GM21381 (cell line): ENCODE data around the gene LRRN2.
"Not testable (repeated sequence)": the region's sequence is repeated elsewhere in the genome, so short reads cannot be mapped to it uniquely, and the experiment has no call there.

Source experiments
- ATAC-seq: cut with Tn5 transposase; IDR thresholded peaks from one replicate; pipeline ENCODE4 v1.9.1; 2021; ENCODE audit warnings: mild to moderate bottlenecking, moderate library complexity; ENCODE audit not compliant: unreplicated experiment

Gene LRRN2

GRCh38 chr1:204685236-204686006 lies at the start of gene LRRN2:
TSS of gene LRRN2 (minus strand) at chr1:204685738. CDS start at chr1:204619992, 65,746 bp downstream.
- no peak for ATAC-seq

GRCh38 chr1:204735042-204735441 lies 49.5 kb upstream of the LRRN2 start:
- ATAC-seq, result no peak

- ATAC-seq, result no peak
Observed at GRCh38 chr1:204733869-204734596, 48.5 kb upstream of the LRRN2 start.

GRCh38 chr1:204733289-204733688 lies 47.8 kb upstream of the LRRN2 start:
- ATAC-seq, result no peak

GRCh38 chr1:204731985-204732575 lies 46.5 kb upstream of the LRRN2 start:
- no peak for ATAC-seq

- no peak for ATAC-seq
Observed at GRCh38 chr1:204731509-204731908, 46.0 kb upstream of the LRRN2 start.

- ATAC-seq, result no peak
Observed at GRCh38 chr1:204730826-204731459, 45.4 kb upstream of the LRRN2 start.

- no peak for ATAC-seq
Observed at GRCh38 chr1:204729516-204729915, 44.0 kb upstream of the LRRN2 start.

- ATAC-seq, result no peak
Observed at GRCh38 chr1:204728456-204728855, 42.9 kb upstream of the LRRN2 start.

- ATAC-seq, result no peak
Observed at GRCh38 chr1:204728045-204728444, 42.5 kb upstream of the LRRN2 start.

GRCh38 chr1:204727438-204727837 lies 41.9 kb upstream of the LRRN2 start:
- ATAC-seq, result not testable (repeated sequence)

GRCh38 chr1:204726478-204726877 lies 40.9 kb upstream of the LRRN2 start:
- no peak for ATAC-seq

GRCh38 chr1:204725821-204726448 lies 40.4 kb upstream of the LRRN2 start:
- ATAC-seq, result no peak

GRCh38 chr1:204723131-204723787 lies 37.7 kb upstream of the LRRN2 start:
- ATAC-seq, result no peak

GRCh38 chr1:204721373-204722055 lies 36.0 kb upstream of the LRRN2 start:
- no peak for ATAC-seq

GRCh38 chr1:204716660-204717059 lies 31.1 kb upstream of the LRRN2 start:
- no peak for ATAC-seq

GRCh38 chr1:204714861-204715511 lies 29.4 kb upstream of the LRRN2 start:
- no peak for ATAC-seq

- ATAC-seq, result no peak
Observed at GRCh38 chr1:204714194-204714860, 28.8 kb upstream of the LRRN2 start.

- no peak for ATAC-seq
Observed at GRCh38 chr1:204713541-204713940, 28.0 kb upstream of the LRRN2 start.
